GM12873 (cell line): ENCODE measurements around the gene SLIT3.

Experiments used
- TF ChIP-seq, protein P1 (sequence below): IDR thresholded peaks from 2 replicates; pipeline ENCODE4 v1.5.1; 2012; ENCODE audit warnings: low read depth, mild to moderate bottlenecking, moderate library complexity, low read length, control low read depth; ENCODE audit not compliant: insufficient read depth; ENCODE audit errors: missing control alignments

Gene SLIT3

GRCh38 chr5:168770996-168771395 lies 529.9 kb downstream of the SLIT3 start:
- TF ChIP-seq, protein P1, sequence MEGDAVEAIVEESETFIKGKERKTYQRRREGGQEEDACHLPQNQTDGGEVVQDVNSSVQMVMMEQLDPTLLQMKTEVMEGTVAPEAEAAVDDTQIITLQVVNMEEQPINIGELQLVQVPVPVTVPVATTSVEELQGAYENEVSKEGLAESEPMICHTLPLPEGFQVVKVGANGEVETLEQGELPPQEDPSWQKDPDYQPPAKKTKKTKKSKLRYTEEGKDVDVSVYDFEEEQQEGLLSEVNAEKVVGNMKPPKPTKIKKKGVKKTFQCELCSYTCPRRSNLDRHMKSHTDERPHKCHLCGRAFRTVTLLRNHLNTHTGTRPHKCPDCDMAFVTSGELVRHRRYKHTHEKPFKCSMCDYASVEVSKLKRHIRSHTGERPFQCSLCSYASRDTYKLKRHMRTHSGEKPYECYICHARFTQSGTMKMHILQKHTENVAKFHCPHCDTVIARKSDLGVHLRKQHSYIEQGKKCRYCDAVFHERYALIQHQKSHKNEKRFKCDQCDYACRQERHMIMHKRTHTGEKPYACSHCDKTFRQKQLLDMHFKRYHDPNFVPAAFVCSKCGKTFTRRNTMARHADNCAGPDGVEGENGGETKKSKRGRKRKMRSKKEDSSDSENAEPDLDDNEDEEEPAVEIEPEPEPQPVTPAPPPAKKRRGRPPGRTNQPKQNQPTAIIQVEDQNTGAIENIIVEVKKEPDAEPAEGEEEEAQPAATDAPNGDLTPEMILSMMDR = no peak

DNA sequence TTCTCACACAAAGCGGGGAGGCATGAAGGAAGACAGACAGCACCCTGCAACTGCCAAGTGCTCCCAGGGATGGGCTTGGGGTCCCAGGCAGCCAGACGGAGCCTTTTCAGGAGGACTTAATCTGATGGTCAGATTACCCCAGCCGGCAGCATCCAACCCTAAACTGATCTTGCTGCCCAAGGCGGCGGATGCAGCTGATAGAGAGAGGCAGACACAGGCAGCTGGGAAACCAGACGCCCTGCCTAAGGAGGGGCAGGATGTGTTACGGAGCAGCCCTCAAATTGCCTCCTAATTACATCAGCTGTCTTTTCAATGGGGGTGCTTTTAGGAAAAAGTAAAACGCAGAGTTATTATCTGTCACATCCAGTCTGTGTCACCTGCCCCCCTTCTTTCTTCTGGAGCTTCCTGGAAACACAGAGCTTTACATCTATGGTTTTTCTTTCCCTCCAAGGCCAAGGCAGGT lies 530.9 kb downstream of the SLIT3 start:
- TF ChIP-seq, protein P1 = no peak

DNA sequence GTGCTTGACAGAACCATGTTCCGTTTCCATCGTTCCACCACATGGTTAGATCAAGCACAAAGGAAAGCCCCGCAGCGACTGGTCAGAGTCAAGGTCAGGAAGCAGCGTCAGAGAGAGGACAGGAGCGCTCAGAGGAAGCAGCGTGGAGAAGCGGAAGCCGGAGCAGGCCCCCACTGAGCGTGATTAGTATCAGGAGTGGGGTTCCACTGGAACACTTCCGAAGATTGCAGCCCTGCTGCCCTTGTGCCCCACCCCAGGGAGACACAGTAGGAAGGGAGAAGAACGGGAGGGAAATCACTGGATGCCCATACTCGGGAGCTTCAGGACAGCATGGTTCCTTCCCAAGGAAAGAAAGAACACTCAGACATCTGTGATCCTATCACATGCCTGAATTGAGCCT lies 532.8 kb downstream of the SLIT3 start:
- TF ChIP-seq, protein P1 = no peak

- TF ChIP-seq, protein P1 = no peak
Measured at GRCh38 chr5:168766426-168766700, 534.6 kb downstream of the SLIT3 start.

DNA sequence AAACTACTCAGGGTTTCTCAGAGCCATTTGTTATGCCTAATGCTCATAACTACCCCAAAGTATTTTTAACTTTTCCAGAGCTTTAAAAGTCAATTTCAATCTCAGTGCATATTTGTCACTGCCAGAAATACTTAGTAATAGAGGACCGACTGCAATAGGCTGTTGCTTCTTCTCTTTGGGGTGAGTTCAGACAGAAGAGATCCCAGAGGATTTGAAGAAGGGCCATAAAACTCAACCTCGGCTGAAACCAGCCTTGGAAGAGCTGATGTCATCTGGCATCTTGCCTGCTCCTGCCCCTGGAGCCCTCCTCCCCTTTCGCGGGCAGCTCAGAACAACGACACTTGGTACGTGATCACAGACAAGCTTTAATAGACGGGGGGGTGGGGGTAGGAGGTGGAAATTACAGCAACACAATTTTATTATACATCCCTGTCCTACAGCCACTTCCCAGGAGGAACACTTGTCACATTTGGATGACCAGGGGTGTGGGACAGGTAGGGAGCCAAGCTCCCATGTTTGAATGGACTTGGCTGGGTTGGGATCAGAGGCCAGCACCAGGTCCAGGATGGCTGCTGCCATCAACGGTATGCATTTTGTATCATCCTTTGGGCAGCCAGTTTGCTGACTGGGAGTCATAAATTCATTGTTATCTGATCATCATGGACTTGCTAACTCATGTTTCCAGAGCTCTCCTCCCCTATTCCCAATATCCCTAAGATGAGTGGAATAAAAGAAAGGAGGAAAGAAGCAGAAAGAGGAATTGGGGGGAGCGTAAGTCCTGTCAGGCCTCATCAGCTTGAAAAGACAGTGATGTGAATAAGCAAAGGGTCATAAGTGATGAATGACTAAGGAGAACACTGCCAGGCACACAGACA lies 535.2 kb downstream of the SLIT3 start:
- TF ChIP-seq, protein P1 = no peak

GRCh38 chr5:168765086-168765550 lies 535.8 kb downstream of the SLIT3 start:
- TF ChIP-seq, protein P1 = no peak

DNA sequence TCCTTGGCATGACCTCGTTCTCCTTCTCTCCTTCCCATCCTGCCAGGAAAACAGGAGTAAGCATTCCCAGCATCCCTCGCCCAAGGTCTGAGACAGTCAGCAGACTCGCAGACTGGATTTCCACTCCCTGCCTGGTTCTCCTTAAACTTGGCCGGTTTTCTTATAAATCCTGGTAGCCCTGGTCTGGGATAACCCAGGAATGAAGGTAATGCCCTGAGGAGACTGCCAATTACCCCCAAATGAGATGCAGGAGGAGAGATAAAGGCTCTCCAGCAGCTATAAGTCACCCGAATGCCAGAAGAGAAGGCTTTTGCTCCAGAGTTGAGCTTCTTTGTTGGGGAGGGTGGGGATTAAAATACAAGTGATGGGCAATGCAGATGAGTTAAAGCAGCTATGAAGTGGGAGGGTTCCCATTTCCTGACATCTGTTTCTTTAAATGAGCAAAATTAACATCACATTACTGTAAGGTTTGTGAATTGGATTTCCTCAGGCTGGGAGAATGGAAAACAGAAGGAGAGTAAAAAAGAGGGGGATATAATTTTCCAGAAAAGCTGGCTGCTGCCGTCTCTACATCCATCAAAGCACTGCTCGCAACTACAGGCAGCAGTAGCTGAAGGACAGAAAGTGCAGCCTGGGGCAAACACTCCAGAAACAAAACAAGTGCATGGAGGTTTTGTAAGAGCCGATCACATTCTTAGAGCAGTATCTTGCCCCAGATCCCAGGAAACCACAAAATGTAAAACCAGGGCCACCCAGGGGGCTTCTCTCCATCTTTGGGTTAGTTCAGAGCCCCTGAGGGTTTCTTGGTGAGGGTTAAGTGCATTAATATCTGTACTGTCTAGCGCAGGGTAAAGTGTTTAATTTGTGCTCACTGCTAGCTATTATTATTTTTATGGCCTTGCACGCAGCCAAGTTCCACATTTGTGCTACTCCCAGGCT lies 544.2 kb downstream of the SLIT3 start:
- TF ChIP-seq, protein P1 = no peak
